Measurements from ENCODE around the gene GORASP2.
"Not testable (repeated sequence)": the region's sequence is repeated elsewhere in the genome, so short reads cannot be mapped to it uniquely, and the experiment has no call there.

Gene GORASP2

DNA sequence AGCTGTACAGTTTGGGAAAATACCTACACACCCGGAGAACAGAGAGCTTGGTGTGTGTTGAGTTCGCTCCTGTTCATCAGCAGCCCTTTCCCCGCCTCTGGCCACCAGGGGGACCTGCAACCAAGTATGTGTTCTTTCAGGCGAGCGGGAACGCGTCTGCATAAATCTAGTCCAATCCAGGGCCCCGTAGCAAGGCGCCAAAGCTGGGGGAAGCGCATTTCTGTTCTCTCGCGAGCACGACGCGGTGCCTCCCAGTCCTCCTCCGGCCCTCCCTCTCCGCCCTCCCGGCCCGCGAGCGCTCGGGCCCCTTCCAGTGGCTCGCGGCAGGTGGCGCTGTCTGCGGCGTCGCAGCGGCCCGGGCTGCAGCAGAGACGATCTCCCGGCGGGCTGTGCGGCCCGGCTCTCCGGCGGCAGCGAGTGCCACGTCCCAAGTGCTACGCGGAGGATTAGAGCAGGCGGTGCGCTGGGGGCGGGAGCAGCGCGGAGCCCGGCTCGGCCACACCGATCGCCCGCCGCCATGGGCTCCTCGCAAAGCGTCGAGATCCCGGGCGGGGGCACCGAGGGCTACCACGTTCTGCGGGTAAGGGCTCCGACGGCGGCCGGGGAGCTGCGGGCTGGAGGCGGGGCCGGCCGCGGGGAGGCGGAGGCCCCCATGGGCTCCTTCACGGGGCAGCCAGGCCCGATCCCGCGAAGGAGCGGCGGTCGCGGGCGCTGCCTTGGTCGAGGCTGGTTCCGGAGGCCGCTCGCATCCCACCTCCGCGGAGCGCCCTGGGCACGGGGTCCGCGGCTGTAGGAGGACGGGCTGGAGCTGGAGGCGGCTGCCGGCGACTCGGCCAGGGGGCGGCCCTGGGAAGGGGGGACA lies at the start of gene GORASP2:
GORASP2 (plus strand) TSS at position 430 of the 862 bp plus-strand sequence; CDS start at position 518, 88 bp downstream.
- peak; percentile 98 to 99 for DNase-seq

DNA sequence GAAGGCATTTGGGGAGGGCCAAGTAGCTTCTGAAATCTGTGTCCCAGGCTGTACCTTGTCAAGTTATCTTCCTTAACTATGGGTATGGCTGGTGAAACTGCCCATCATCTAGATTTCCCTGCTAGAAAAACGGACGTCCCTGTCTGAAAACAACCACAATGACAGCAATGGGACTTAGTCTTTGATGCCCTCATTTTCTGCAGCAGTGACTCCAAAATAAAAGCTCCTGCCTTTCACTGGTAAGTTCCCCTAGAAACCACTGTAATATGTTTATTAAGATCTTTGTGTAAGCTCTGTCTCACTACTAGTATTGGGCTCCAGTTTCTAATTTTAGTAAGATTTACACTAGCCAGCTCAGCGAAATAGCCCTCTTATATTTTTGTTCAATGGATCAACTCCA lies 47.2 kb upstream of the GORASP2 start:
- no peak for DNase-seq

DNA sequence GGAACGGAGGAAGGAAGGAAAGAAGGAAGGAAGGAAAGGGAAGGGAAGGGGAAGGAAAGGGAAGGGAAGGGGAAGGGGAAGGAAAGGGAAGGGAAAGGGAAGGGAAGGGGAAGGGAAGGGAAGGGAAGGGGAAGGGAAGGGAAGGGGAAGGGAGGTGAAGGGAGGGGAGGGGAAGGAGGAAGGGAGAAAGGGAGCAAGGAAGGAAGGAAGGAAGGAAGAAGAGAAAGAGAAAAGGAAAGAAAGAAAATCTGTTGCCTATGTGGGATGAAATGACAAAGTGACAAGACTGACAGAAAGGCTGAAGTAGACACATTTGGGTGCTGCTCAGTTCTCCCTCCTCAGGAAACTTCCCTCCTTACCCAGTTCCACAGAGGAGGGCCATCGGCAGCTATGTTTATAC lies 46.3 kb upstream of the GORASP2 start:
- no peak for DNase-seq

DNA sequence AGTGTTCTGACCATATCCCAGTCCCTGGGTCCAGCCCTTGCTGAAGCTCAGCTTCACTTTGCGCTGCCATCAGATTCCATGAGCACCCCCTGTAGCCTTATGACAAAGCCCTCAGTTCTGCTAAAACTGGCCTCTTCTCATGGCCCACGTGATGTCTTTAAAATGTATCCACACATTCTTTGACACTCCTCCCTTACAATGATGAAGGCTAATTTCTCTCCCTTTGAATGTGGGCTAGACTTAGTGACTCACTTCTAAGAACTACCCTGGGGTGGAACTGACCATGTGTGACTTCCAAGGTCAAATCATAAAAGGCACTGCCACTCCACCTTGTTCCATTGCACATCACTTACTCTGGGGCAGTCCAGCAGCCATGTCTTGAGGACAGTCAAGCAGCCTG lies 45.4 kb upstream of the GORASP2 start:
- no peak for DNase-seq

DNA sequence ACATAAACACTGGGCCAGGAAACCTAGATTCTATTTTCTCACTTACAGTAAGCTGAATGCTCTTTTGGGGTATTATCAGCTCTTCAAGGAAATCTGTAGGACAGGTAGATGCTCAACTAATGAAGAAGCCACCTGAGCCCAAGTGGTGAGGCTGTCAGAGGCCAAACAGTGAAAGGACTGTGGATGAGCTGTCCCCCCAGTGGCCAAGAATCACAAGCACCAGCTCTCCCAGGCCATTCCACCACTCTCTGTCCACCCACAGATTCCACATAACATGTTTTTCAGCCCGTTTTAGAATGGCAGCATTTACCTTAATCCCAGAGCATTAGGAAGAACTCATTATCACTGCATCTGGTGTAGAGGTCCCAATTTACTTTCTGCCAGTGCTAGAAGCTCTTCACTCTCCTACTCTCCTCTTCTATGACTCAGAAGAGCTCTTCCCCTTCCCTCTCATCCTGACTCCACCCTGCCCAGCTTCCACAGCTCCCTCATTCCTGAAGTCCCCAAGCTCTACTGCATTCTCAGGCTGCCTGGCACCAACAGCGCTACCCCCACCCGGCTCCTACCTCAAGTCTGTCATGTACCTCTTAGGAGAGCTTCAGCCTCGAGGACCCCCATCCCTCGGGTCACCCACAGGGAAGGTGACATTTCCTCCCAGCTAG lies 43.8 kb upstream of the GORASP2 start:
- DNase-seq: no peak

DNA sequence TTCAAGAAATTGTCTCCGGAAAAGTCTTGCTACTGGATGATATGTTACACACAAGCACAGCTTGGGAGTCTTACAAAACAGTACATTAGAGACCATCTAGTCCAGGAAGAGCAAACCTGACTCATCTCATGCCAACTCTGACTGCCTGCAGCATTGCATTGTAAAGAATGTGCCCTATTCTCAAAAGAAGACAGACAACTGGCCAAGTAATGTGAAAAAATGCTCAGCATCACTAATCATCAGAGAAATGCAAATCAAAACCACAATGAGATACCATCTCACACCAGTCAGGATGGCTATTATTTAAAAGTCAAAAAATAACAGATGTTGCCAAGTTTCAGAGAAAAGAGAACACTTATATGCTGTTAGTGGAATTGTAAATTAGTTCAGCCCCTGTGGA lies 42.7 kb upstream of the GORASP2 start:
- DNase-seq: no peak

DNA sequence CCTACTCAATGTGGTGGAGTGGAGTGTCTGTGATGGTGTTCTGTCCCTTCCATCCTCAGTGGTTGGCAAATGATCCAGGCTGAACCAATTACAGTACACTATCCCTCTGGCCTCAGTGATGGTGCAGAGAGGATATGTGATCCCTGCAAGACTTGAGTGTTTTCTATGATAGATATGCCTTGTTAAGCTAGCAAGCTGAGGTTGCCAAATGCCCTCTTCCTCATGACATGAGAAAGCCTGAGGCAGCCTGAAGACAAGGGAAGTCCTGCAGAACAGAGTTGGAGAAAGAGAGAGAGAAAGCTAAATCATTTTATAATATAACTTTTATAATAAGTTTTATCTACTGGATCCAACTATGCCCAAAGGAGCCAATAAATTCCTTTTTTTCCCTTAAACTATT lies 41.6 kb upstream of the GORASP2 start:
- no peak for DNase-seq

DNA sequence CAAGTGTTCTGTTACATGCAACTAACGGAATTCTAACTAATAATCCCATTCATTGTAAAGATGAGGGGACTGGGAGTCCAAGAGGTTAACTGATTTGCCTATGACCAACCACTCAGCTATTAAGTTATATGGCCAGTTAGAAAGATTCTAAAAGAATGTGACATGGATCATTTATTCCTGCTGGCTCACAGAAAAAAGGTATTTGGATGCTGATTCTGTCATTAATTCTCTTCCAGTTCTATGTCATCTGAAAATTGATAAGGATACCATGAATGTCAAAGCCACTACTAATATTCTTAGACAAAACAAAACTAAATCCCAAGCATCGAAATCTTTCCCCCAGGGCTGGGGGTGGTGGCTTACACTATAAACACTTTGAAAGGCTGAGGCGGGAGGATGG lies 41.2 kb upstream of the GORASP2 start:
- no peak for DNase-seq

DNA sequence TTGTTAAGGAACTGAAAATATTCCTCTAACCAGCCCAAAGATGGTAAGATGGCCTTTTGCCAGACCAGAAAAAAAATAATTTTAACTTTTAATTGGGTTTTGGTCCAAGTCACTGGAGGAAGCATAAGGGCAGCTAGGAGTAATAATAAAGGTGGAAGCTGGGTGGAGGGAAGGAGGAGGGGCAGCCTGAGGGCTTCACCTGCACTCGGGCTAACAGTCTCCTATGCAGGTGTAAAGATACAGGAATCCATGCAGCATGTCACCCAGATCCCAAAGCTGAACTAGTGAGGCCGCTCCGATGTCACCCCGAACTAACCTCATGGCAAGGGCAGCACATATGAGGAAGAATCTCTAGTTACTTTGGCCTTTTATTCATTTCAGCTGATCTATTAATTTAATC lies 37.2 kb upstream of the GORASP2 start:
- DNase-seq: no peak

DNA sequence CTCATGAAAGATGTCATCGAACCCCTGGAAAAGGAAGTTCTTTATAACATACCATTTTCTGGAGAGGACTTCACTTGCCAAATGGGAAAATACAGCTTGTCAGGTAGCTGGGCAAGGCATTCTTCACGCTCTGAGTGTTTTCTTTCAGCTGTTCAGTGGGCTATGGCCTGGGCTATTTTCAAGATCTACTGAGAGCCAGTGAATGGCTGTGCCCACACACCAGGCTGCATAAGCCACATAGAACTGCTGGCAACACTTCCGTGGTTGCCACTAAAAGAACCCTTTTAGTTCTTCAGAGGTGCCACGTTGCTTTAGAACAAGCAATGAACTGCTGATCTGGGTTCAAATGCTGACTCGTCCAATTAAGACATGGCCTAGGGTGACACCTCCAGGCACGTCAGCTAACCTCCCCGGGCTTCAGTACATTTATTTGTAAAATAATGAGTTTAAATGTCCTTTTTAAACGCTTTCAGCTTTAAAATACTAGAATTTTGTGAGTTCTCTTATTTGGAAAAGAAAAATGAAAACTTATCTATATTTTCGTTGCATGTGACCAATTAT lies 36.6 kb upstream of the GORASP2 start:
- no peak for DNase-seq

DNA sequence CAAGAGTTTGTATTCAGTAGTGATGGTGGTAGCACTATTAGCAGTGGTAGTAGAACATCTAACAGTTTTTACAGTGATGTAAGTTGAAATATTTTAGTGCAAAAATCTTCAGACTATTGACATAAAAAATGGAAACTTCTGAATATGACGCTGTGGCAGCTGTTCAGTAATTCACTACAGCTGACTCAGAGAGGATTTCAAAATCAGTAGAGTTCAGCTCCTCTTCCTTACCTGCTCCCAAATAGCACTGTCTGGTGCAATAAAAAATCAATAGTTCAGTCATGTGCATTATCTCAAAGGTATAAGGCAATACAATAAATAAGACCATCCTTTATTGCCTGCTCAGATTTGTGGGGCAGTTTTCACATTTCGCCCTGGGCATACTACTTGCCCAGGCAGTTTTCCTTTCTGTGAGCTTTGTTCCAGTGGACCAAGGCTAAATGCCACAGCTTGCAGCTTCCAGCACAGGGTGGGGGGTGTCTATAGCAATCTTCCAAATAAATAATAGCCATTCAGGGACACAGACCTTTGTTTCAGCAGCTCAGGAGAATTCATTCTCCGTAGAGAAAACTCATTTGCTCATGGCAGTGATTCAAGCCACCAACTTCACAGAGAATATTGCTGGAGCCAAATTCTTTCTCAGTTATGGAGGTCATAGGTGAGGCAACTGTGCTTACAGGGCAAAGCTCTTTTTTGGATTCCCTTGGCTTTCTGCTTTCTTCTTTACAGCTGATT lies 33.9 kb upstream of the GORASP2 start:
- DNase-seq: no peak

DNA sequence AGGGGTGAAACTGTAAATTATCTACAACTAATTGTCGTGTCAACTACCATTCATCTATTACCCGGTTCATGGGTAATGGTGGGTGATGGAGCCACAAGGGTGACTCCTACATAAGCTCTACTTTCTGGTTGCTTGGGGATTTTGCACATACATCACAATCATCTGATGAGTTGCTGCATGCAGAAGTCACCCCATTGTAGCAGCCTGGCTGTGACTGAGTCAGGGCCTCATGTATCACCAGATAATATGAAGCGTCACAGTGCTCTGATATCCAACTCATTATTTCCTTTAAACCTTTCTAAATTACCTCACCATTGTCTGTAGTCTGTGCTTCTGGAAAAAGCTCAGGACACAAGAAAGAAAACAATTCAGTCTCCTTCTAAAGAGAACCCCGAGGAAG lies 32.4 kb upstream of the GORASP2 start:
- no peak for DNase-seq

DNA sequence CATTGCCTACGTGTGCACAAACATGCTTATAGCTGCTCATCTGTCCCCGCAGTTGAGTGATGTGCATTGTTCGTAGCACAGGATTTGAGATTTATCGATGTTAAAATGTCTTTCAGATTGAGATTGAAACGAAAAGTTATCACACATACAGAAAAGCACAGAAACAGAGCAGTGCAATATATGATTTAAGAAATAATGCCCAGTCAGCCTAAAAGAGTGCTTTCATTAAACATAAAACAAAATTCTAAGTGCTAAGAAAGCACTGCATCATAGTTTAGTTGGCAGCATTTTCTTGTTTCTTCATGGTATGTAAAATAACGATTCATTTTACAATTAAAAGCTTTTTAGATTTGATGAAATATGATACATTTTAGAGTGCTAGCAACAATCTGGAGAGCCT lies 31.9 kb upstream of the GORASP2 start:
- DNase-seq: no peak

DNA sequence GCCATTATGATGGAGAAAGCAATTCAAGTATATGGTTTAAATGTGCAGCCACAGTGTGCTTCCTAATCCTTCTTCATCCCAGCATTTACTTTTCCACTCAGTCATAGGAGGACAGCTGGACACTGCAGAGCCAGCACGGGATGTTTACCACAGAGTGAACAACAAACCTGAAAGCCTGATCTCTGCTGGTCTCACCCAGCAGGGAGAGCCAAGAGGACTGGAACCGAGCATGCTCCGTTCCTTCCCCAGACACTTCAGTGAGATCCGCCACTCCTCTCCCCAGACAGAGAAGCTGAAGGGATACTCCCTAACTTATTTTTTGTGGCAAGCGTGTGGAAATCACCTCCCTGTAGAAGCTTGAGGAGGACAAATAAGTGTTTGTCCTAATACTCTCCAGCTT lies 23.2 kb upstream of the GORASP2 start:
- DNase-seq: no peak

DNA sequence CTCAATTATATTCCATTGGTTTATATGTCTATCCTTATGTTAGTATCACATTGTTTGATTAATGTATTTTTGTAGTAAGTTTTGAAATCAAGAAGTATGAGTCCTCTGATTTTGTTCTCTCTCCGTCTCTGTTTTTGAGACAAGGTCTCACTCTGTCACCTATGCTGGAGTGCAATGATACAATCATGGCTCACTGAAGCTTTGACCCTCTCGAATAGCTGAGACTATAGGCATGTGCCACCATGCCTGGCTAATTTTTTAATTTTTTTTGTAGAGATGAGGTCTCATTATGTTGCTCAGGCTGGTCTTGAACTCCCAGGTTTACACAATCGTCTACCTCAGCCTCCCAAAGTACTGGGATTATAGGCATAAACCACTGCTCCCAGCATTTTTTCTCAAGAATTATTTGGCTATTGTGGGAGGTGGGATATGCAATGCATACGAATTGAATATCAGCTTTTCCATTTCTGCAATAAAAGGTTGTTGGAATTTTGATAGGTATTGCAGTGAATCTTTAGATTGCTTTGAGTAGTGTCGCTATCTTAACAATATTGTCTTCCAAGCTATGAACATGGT lies 17.7 kb upstream of the GORASP2 start:
- DNase-seq: no peak

DNA sequence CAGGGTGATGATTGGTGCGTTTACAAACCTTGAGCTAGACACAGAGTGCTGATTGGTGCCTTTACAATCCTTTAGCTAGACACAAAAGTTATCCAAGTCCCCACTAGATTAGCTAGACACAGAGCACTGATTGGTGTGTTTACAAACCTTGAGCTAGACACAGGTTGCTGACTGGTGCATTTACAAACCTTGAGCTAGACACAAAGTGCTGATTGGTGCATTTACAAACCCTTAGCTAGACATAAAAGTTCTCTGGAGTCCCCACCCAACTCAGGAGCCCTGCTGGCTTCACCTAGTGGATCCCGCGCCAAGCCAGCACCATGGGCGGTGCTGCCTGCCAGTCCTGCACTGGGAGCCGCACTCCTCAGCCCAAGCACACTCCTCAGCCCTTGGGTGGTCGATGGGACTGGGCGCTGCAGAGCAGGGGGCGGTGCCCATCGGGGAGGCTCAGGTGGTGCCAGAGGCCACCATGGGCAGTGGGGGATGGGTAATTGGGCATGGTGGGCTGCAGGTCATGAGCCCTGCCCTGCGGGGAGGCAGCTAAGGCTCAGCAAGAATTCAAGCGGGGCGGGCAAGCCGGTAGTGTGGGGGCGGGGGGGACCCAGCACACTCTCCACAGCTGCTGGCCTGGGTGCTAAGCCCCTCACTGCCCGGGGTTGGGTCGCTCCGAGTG lies 13.9 kb upstream of the GORASP2 start:
- not testable (repeated sequence) for DNase-seq

DNA sequence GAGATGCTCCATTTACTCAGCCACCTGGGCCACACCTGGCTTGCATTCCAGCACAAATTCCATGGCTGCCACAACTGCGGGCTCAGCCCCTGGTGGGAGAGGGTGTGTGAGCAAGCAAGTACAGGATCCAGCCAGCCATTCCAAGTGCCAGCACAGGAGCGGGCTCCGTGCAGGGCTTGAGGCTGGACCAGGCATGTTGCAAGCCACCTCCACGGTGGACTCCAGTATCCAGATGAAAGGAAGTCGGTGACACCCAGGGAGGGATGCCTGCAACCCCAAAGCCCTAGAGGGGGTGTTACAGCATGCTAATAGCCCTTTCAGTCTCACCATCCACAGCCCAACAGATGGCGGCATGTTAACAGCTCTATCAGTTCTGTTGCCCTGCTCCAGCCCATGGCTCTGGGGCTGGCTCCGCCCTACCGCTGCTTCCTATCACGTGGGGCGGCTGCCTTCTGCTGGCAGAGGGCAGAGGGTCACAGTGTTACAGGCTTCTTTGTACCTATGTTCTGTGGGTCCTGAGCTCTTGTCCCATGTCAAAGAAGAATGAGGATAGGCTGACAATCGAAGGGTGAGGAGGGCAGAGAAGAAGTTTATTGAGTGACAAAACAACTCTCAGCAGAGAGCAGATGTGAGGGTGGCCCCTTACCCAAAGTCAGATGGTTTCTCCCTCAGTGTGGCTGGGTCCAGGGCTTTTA lies 11.7 kb upstream of the GORASP2 start:
- DNase-seq: no peak

DNA sequence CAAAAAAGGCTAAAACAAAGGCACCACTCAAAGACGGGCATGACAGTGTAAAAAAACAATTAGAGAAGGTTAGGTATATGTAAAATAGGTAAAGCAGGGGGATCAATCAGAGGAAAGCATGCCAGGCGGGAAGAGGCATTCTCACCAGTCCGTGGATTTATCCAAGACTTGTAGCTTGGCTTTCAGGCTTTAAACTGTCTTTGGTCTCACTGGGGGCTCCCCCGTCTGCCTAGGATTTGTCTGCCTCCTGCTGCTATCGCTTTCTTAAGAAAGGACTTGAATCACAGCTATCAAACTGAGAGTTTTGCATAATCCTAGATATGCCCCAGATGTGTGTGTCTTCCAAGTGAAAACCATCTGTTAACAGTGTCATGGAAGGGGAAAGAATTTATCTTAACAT lies 11.1 kb upstream of the GORASP2 start:
- DNase-seq: no peak

DNA sequence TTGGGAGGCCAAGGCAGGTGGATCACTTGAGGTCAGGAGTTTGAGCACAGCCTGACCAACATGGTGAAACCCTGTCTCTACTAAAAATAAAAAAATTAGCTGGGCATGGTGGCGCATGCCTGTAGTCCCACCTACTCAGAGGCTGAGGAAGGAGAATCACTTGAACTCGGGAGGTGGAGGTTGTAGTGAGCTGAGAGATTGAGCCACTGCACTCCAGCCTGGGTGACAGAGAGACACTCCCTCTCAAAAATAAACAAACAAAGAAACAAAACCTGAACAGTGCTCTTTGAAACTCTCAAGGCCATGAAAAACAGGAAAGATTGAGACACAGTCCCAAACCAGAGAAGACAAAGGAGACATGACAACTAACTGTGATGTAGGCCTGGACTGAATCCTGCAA lies 7.2 kb upstream of the GORASP2 start:
- not testable (repeated sequence) for DNase-seq

DNA sequence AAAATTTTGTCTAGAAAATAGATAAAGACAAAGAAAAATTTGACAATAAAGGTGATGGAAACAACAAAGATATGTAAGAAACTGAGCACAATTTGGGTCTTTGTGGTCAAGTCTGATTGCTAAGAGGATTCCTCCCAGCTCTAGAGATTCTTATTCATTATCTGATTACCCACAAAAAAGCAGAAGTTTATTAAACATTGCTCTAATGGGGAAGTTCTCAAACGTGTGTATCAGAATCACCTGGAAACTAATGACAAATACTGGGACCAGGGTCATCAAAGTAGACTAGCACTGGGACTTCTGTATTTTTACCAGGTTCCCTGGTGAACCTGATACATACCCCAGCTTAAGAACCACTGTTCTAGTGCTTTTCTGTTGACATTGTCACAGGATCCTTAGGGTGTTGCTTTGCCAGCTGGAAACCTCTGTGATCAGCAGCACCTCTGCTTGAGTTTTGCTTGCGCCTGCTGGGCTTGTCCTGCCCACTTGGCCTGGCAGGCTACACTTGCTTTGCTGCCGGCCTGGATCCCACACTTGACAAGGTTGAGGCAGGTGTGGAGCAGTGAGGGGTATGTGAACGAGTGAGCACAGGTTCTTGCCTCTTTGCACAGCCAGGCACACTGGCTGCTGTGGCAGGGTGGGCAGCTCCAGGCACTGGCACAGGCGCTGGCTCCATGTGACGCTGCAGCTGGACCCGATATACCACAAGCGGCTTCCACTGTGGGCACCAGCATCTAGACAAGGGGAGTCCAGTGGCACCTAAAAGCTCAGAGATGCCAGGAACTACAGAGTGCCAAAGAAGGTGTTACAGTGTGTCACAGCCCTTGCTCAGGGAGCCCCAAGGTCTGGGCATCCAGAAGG lies 6.2 kb upstream of the GORASP2 start:
- no peak for DNase-seq

DNA sequence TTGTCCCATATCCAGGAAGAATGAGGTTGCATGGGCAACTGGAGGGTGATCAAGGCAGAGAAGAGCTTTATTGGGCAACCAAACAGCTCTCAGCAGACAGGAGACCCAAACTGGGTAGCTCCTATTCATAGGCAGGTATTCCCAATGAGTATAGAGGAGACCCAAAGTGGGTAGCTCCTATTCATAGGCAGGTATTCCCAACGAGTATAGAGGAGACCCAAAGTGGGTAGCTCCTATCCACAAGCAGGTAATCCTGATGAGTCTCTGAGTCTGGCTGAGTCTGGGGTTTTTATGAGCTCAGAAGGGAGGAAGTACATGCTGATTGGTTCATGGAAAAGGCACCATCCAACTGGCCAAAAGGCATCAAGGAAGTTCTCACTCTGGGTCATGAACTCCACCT lies 5.3 kb upstream of the GORASP2 start:
- no peak for DNase-seq

Data from inflammatory macrophage treated with lipopolysaccharide for 1 hour (primary cell).